GM12878 (cell line): ENCODE results near the gene FJX1. TPM values are rescaled to one million over a fixed set of nuclear protein-coding genes. Genes with fewer than 3 reads are reported as not detected.

Experiments
- ATAC-seq: fragments of 200-7000 bp; cut with Tn5 transposase; 3 replicates; pipeline ENCODE4 v1.9.1; 2020; ENCODE audit warnings: mild to moderate bottlenecking, moderate library complexity
- BruUV-seq: library from RNA; stranded (reverse); fragments of 400-500 nt; replicated peaks from 2 replicates; lab custom pipeline; 2021; lab: Mats Ljungman, UMichigan
- CTCF ChIA-PET: fragments of 300-600 bp; sonication (Branson Sonifier 250); formaldehyde crosslinking; extraction: SDS; loops from one replicate; lab custom pipeline; 2021; ENCODE audit warnings: inconsistent platforms; lab: Yijun Ruan, JAX
- POLR2A ChIA-PET: fragments of 350-600 bp; formaldehyde crosslinking; extraction: SDS; loops from one replicate; lab custom pipeline; 2021; ENCODE audit warnings: inconsistent platforms; lab: Charles Lee
- RAD21 ChIA-PET: fragments of 300-600 bp; sonication (Branson Sonifier 250); formaldehyde crosslinking; loops from one replicate; lab custom pipeline; 2023; ENCODE audit warnings: antibody characterized with exemption; ENCODE audit not compliant: unreplicated experiment; lab: Charles Lee
- SMC1A ChIA-PET: fragments of 300-600 bp; sonication (Branson Sonifier 250); formaldehyde crosslinking; loops from one replicate; lab custom pipeline; 2023; ENCODE audit not compliant: unreplicated experiment, uncharacterized antibody; lab: Charles Lee
- DNase-seq: peaks from one replicate; pipeline ENCODE4 v3.0.0-alpha.2; 2011; ENCODE audit warnings: low read depth, low spot score
- FAIRE-seq: peaks from 3 replicates; lab custom pipeline; 2011; peaks lifted over from hg19 to GRCh38; lab: Jason Lieb, UNC
- H2AFZ ChIP-seq: 2 replicates; pipeline ENCODE4 v1.6.0; 2011; ENCODE audit warnings: low read depth, low read length, control low read depth; ENCODE audit not compliant: control insufficient read depth
- H3K27ac ChIP-seq: 2 replicates; pipeline ENCODE4 v1.5.1; 2011; ENCODE audit warnings: control low read depth; ENCODE audit not compliant: control insufficient read depth, insufficient read depth
- H3K27me3 ChIP-seq, 2 experiments: replicated peaks in 1 of 2; 2 replicates each; pipeline versions ENCODE4 v1.6.0 to v1.6.1; 2011; ENCODE audit warnings: low read length in 1 of 2; ENCODE audit not compliant: control insufficient read depth in 2 of 2, insufficient read depth in 2 of 2
- H3K36me3 ChIP-seq, 2 experiments: 2 replicates each; pipeline ENCODE4 v1.5.1; 2011; ENCODE audit warnings: low read length in 1 of 2; ENCODE audit not compliant: control insufficient read depth in 2 of 2, insufficient read depth in 2 of 2
- H3K4me1 ChIP-seq: 2 replicates; pipeline ENCODE4 v1.6.1; 2011; ENCODE audit warnings: mild to moderate bottlenecking, low read length, moderate library complexity, mixed read lengths; ENCODE audit not compliant: control insufficient read depth, insufficient read depth
- H3K4me2 ChIP-seq: 2 replicates; pipeline ENCODE4 v1.6.0; 2011; ENCODE audit warnings: control low read depth; ENCODE audit not compliant: control insufficient read depth, insufficient read depth
- H3K4me3 ChIP-seq: fragments of 200-600 bp; sonication (generic); 2 replicates; pipeline ENCODE4 v1.5.1; 2016
- H3K79me2 ChIP-seq: 2 replicates; pipeline ENCODE4 v1.6.0; 2011; ENCODE audit warnings: low read length; ENCODE audit not compliant: control insufficient read depth, insufficient read depth
- H3K9ac ChIP-seq: 2 replicates; pipeline ENCODE4 v1.8.0; 2011; ENCODE audit warnings: low read length, control low read depth, mixed read lengths; ENCODE audit not compliant: control insufficient read depth, insufficient read depth
- H3K9me3 ChIP-seq: replicated peaks from 3 replicates; pipeline ENCODE4 v1.5.1; 2011; ENCODE audit warnings: mild to moderate bottlenecking, low read length; ENCODE audit not compliant: control insufficient read depth, insufficient read depth
- H4K20me1 ChIP-seq: 2 replicates; pipeline ENCODE4 v1.6.0; 2011; ENCODE audit not compliant: control insufficient read depth, insufficient read depth
- BACH1 ChIP-seq: fragments of 450-650 bp; IDR thresholded peaks from 2 replicates; pipeline ENCODE4 v1.6.1; 2017; ENCODE audit warnings: mild to moderate bottlenecking, borderline replicate concordance
- CEBPB ChIP-seq, 2 experiments: fragments of 150-350 bp in 1 of 2; IDR thresholded peaks; 2 replicates each; pipeline ENCODE4 v1.6.1; 2012 to 2014; ENCODE audit warnings: low read depth in 2 of 2, low read length in 2 of 2, borderline replicate concordance in 1 of 2, inconsistent platforms in 1 of 2
- CTCF ChIP-seq, 3 experiments: IDR thresholded peaks in 2 of 3; conservative IDR thresholded peaks in 1 of 3; 2 replicates each; pipeline ENCODE4 v1.5.1; 2011; ENCODE audit warnings: low read depth in 3 of 3, low read length in 3 of 3, mild to moderate bottlenecking in 3 of 3, control low read depth in 2 of 3, moderate library complexity in 2 of 3, inconsistent platforms in 1 of 3, mixed read lengths in 1 of 3; ENCODE audit not compliant: control insufficient read depth in 2 of 3, insufficient read depth in 1 of 3; ENCODE audit errors: extremely low read depth in 1 of 3
- GATAD2B ChIP-seq: fragments of 450-650 bp; conservative IDR thresholded peaks from 2 replicates; pipeline ENCODE4 v1.6.1; 2017; ENCODE audit warnings: low read depth, mild to moderate bottlenecking, moderate library complexity
- MAX ChIP-seq: IDR thresholded peaks from 2 replicates; pipeline ENCODE4 v1.6.1; 2012; ENCODE audit warnings: low read depth, low read length, improper control_type of control experiment
- NR2C1 ChIP-seq: fragments of 450-650 bp; IDR thresholded peaks from 2 replicates; pipeline ENCODE4 v1.6.1; 2017; ENCODE audit warnings: antibody characterized with exemption, mild to moderate bottlenecking, moderate library complexity
- NR2F1 ChIP-seq: fragments of 450-650 bp; conservative IDR thresholded peaks from 2 replicates; pipeline ENCODE4 v1.6.1; 2017; ENCODE audit warnings: mild to moderate bottlenecking
- PAX8 ChIP-seq: fragments of 450-650 bp; IDR thresholded peaks from 2 replicates; pipeline ENCODE4 v1.6.1; 2017; ENCODE audit warnings: mild to moderate bottlenecking, moderate library complexity
- POLR2A ChIP-seq: IDR thresholded peaks from 2 replicates; pipeline ENCODE4 v1.6.1; 2011; ENCODE audit warnings: low read depth, mild to moderate bottlenecking, low read length
- RELA ChIP-seq: fragments of 450-650 bp; IDR thresholded peaks from 2 replicates; pipeline ENCODE4 v1.8.0; 2014; ENCODE audit warnings: borderline replicate concordance; ENCODE audit not compliant: partially characterized antibody
- SMC3 ChIP-seq: IDR thresholded peaks from 2 replicates; pipeline ENCODE4 v1.6.1; 2011; ENCODE audit warnings: low read length, improper control_type of control experiment, borderline replicate concordance
- SREBF1 ChIP-seq: IDR thresholded peaks from 2 replicates; pipeline ENCODE4 v1.6.1; 2012; ENCODE audit warnings: mild to moderate bottlenecking, low read length
- STAT1 ChIP-seq: fragments of 450-650 bp; conservative IDR thresholded peaks from 2 replicates; pipeline ENCODE4 v1.6.1; 2014; ENCODE audit warnings: antibody characterized with exemption, mild to moderate bottlenecking
- TBL1XR1 ChIP-seq: IDR thresholded peaks from 2 replicates; pipeline ENCODE4 v1.6.1; 2012; ENCODE audit warnings: low read depth, low read length, improper control_type of control experiment
- USF2 ChIP-seq: IDR thresholded peaks from 2 replicates; pipeline ENCODE4 v1.6.1; 2011; ENCODE audit warnings: low read depth, low read length, improper control_type of control experiment, borderline replicate concordance
- YY1 ChIP-seq: IDR thresholded peaks from 2 replicates; pipeline ENCODE4 v1.6.1; 2011; ENCODE audit warnings: low read depth, mild to moderate bottlenecking, low read length
- ZNF24 ChIP-seq: fragments of 450-650 bp; IDR thresholded peaks from 2 replicates; pipeline ENCODE4 v1.6.1; 2017; ENCODE audit warnings: antibody characterized with exemption, mild to moderate bottlenecking
- WGBS: methylation state at CpG from one replicate; pipeline ENCODE4 v1.1.6; 2016; ENCODE audit warnings: low lambda C conversion rate; ENCODE audit not compliant: insufficient replicate concordance, insufficient coverage; ENCODE audit errors: missing lambda C conversion rate; 5-methylcytosine and 5-hydroxymethylcytosine counted together
- in situ Hi-C: fragments of 300-500 bp; cut with MboI; formaldehyde crosslinking; loops from 9 replicates; pipeline ENCODE4 v1.14.3; 2018; ENCODE audit warnings: mixed read lengths
- intact Hi-C: fragments of 100-400 bp; cut with micrococcal nuclease; formaldehyde crosslinking; loops from one replicate; pipeline ENCODE4 v1.14.2; 2022; ENCODE audit not compliant: unreplicated experiment
- polyA plus RNA-seq, 11 experiments: library from polyadenylated mRNA; depleted of rRNA in 4 of 11; unstranded in 6 of 11; stranded (reverse) in 5 of 11; fragments of >200 nt; fragmentation: Nextera tagmentation in 4 of 11; fragmentation: Illumina TruSeq in 1 of 11; extraction: Ambion mirVana in 4 of 11; extraction: Trizol in 1 of 11; gene quantifications; 1 replicate in 1 of 11; 2 replicates in 10 of 11; pipeline versions ENCODE4 v1.2.1 to v1.2.3, GENCODE V29; 2011 to 2016; ENCODE audit warnings: inconsistent platforms in 2 of 11, missing spikeins in 2 of 11, low read depth in 1 of 11
- total RNA-seq, 4 experiments: library from RNA; depleted of rRNA in 3 of 4; stranded (reverse); fragments of >200 nt in 3 of 4; fragmentation: Illumina TruSeq in 1 of 4; extraction: Trizol in 1 of 4; gene quantifications; 2 replicates each; pipeline versions ENCODE4 v1.2.1 to v1.2.3, GENCODE V29; 2013 to 2021

The FJX1 gene
- total and polyA plus RNA-seq, 10 of the 15 experiments (the other 5 are each of a cell fraction or from before 2014, with no cell fraction given) = 1.7 to 26.1 (median 10.0) TPM

- no peak for TF ChIP-seq SREBF1
- no peak for TF ChIP-seq USF2
- no peak for TF ChIP-seq NR2F1
- no peak for TF ChIP-seq CEBPB (IDR thresholded peaks at IDR 0.05; ENCODE audit: borderline replicate concordance in 1 of 2, low read depth in 2 of 2, low read length in 2 of 2)
- TF ChIP-seq TBL1XR1 = no peak
- no peak for TF ChIP-seq GATAD2B
- TF ChIP-seq MAX = no peak
- no peak for TF ChIP-seq PAX8
- no peak for TF ChIP-seq SMC3
- TF ChIP-seq CTCF (IDR thresholded peaks at IDR 0.05 in 2 of 3, conservative IDR thresholded peaks at IDR 0.05 in 1 of 3; ENCODE audit: control insufficient read depth in 2 of 3, extremely low read depth in 1 of 3, insufficient read depth in 1 of 3, low read depth in 3 of 3, low read length in 3 of 3) = no peak
- no peak for TF ChIP-seq YY1
- TF ChIP-seq BACH1 = no peak
- TF ChIP-seq STAT1 = no peak
- TF ChIP-seq RELA = no peak
- TF ChIP-seq ZNF24 = no peak
- no peak for TF ChIP-seq POLR2A
- no peak for TF ChIP-seq NR2C1
- RAD21 ChIA-PET = interaction anchor here (0.8 kb wide), 1 partner anchor 84 kb away, joined by 4 read pairs; no protein-coding TSS in a partner anchor
- POLR2A ChIA-PET = no interaction called here
- no peak overlapping the region for H3K4me2 ChIP-seq
- no peak overlapping the region for H3K27ac ChIP-seq
- no peaks in the 10 kb centered on the region for H3K4me1 ChIP-seq
- no peak overlapping the region for H3K9ac ChIP-seq
- no peak overlapping the region for H2AFZ ChIP-seq
- intact Hi-C loops (no loop called here), in situ Hi-C loops (no loop called here)
- no peak for FAIRE-seq
- no peak for DNase-seq
- SMC1A ChIA-PET = no interaction called here
- no TSS peak for BruUV-seq
- H4K20me1 ChIP-seq = no peaks in the 10 kb centered on the region
- WGBS = 73% methylated on average over 3 of the region's 3 CpGs
- no peaks in the 10 kb centered on the region for H3K36me3 ChIP-seq
- no peaks in the 10 kb centered on the region for H3K9me3 ChIP-seq
- CTCF ChIA-PET = no interaction called here
- ATAC-seq = no peak
- no peaks in the 10 kb centered on the region for H3K79me2 ChIP-seq
- H3K4me3 ChIP-seq = no peak overlapping the region
- peaks cover 0 to 6% of the 10 kb centered on the region in 2 experiments; a peak in 1 of 4 replicates for H3K27me3 ChIP-seq
These were observed 32.0 kb upstream of the FJX1 start for GRCh38 chr11:35586222-35586621.
